ENCODE measurements around the gene PRKD1. TPM values are rescaled to one million over a fixed set of nuclear protein-coding genes. Genes with fewer than 3 reads are reported as not detected.

Gene PRKD1
- total and polyA plus RNA-seq, 10 of the 15 experiments (the other 5 are each of a cell fraction or from before 2014, with no cell fraction given): 0.02 to 0.56 TPM; not detected in 8

DNA sequence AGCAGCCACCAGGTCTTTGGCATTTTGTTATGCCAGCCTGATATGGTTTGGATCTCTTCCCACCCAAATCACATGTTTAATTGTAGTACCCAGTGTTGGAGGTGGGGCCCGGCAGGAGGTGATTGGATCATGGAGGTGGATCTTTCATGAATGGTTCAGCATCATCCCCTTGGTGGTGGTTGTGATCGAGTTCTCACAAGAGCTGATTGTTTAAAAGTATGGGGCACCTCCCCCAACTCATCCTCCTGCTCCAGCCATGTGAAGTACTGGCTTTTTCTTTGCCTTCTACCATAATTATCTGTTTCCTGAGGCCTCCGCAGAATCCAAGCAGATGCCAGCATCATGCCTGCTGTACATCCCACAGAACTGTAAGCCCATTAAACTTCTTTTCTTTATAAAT, 12.8 kb upstream of the PRKD1 start:
- RAD21 ChIA-PET (ENCODE audit: unreplicated experiment): no interaction called here
- in situ Hi-C loops (cut with MboI): no loop called here
- TF ChIP-seq YBX1 (IDR thresholded peaks at IDR 0.05) (no peak), POLR2AphosphoS2 (IDR thresholded peaks at IDR 0.05; ENCODE audit: low read depth, low read length) (no peak), DPF2 (IDR thresholded peaks at IDR 0.05) (no peak), ETV6 (conservative IDR thresholded peaks at IDR 0.05 in 1 of 2, IDR thresholded peaks at IDR 0.05 in 1 of 2; ENCODE audit: borderline replicate concordance in 1 of 2, low read depth in 1 of 2) (no peak), SUPT20H (IDR thresholded peaks at IDR 0.05; ENCODE audit: borderline replicate concordance, control insufficient read depth, low read depth, low read length) (no peak), SRF (IDR thresholded peaks at IDR 0.05; ENCODE audit: low read depth in 2 of 2, low read length in 2 of 2) (no peak), RB1 (IDR thresholded peaks at IDR 0.05; ENCODE audit: borderline replicate concordance) (no peak), YY1 (IDR thresholded peaks at IDR 0.05; ENCODE audit: low read depth, low read length) (no peak), ZNF207 (IDR thresholded peaks at IDR 0.05; ENCODE audit: borderline replicate concordance) (no peak), NRF1 (conservative IDR thresholded peaks at IDR 0.05; ENCODE audit: low read depth, low read length) (no peak), RBBP5 (conservative IDR thresholded peaks at IDR 0.05) (no peak), STAT1 (conservative IDR thresholded peaks at IDR 0.05) (no peak)
- TF ChIP-seq, protein P1, sequence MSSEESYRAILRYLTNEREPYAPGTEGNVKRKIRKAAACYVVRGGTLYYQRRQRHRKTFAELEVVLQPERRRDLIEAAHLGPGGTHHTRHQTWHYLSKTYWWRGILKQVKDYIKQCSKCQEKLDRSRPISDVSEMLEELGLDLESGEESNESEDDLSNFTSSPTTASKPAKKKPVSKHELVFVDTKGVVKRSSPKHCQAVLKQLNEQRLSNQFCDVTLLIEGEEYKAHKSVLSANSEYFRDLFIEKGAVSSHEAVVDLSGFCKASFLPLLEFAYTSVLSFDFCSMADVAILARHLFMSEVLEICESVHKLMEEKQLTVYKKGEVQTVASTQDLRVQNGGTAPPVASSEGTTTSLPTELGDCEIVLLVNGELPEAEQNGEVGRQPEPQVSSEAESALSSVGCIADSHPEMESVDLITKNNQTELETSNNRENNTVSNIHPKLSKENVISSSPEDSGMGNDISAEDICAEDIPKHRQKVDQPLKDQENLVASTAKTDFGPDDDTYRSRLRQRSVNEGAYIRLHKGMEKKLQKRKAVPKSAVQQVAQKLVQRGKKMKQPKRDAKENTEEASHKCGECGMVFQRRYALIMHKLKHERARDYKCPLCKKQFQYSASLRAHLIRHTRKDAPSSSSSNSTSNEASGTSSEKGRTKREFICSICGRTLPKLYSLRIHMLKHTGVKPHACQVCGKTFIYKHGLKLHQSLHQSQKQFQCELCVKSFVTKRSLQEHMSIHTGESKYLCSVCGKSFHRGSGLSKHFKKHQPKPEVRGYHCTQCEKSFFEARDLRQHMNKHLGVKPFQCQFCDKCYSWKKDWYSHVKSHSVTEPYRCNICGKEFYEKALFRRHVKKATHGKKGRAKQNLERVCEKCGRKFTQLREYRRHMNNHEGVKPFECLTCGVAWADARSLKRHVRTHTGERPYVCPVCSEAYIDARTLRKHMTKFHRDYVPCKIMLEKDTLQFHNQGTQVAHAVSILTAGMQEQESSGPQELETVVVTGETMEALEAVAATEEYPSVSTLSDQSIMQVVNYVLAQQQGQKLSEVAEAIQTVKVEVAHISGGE (CRISPR knock-in tag; IDR thresholded peaks at IDR 0.05): no peak
- TF ChIP-seq, protein P2, sequence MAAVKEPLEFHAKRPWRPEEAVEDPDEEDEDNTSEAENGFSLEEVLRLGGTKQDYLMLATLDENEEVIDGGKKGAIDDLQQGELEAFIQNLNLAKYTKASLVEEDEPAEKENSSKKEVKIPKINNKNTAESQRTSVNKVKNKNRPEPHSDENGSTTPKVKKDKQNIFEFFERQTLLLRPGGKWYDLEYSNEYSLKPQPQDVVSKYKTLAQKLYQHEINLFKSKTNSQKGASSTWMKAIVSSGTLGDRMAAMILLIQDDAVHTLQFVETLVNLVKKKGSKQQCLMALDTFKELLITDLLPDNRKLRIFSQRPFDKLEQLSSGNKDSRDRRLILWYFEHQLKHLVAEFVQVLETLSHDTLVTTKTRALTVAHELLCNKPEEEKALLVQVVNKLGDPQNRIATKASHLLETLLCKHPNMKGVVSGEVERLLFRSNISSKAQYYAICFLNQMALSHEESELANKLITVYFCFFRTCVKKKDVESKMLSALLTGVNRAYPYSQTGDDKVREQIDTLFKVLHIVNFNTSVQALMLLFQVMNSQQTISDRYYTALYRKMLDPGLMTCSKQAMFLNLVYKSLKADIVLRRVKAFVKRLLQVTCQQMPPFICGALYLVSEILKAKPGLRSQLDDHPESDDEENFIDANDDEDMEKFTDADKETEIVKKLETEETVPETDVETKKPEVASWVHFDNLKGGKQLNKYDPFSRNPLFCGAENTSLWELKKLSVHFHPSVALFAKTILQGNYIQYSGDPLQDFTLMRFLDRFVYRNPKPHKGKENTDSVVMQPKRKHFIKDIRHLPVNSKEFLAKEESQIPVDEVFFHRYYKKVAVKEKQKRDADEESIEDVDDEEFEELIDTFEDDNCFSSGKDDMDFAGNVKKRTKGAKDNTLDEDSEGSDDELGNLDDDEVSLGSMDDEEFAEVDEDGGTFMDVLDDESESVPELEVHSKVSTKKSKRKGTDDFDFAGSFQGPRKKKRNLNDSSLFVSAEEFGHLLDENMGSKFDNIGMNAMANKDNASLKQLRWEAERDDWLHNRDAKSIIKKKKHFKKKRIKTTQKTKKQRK (IDR thresholded peaks at IDR 0.05; ENCODE audit: low read depth, low read length): no peak
- TF ChIP-seq, protein P3, sequence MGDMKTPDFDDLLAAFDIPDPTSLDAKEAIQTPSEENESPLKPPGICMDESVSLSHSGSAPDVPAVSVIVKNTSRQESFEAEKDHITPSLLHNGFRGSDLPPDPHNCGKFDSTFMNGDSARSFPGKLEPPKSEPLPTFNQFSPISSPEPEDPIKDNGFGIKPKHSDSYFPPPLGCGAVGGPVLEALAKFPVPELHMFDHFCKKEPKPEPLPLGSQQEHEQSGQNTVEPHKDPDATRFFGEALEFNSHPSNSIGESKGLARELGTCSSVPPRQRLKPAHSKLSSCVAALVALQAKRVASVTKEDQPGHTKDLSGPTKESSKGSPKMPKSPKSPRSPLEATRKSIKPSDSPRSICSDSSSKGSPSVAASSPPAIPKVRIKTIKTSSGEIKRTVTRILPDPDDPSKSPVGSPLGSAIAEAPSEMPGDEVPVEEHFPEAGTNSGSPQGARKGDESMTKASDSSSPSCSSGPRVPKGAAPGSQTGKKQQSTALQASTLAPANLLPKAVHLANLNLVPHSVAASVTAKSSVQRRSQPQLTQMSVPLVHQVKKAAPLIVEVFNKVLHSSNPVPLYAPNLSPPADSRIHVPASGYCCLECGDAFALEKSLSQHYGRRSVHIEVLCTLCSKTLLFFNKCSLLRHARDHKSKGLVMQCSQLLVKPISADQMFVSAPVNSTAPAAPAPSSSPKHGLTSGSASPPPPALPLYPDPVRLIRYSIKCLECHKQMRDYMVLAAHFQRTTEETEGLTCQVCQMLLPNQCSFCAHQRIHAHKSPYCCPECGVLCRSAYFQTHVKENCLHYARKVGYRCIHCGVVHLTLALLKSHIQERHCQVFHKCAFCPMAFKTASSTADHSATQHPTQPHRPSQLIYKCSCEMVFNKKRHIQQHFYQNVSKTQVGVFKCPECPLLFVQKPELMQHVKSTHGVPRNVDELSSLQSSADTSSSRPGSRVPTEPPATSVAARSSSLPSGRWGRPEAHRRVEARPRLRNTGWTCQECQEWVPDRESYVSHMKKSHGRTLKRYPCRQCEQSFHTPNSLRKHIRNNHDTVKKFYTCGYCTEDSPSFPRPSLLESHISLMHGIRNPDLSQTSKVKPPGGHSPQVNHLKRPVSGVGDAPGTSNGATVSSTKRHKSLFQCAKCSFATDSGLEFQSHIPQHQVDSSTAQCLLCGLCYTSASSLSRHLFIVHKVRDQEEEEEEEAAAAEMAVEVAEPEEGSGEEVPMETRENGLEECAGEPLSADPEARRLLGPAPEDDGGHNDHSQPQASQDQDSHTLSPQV (IDR thresholded peaks at IDR 0.05): no peak

More for the DNA sequence above, 12.8 kb upstream of the PRKD1 start:
- ChIA-PET SMC1A (ENCODE audit: uncharacterized antibody, unreplicated experiment) (no interaction called here), CTCF (no interaction called here), POLR2A (no interaction called here)
- H3K4me2 ChIP-seq (ENCODE audit: control insufficient read depth, insufficient read depth): no peak overlapping the region
- H3K27ac ChIP-seq (ENCODE audit: control insufficient read depth, insufficient read depth): no peak overlapping the region
- H3K9ac ChIP-seq (ENCODE audit: control insufficient read depth, insufficient read depth, low read length): no peak overlapping the region
- 46% methylated on average over 3 of the region's 3 CpGs for WGBS (ENCODE audit: insufficient coverage, insufficient replicate concordance, low lambda C conversion rate, missing lambda C conversion rate)
- H3K27me3 ChIP-seq (replicated peaks in 1 of 2; ENCODE audit: control insufficient read depth in 2 of 2, insufficient read depth in 2 of 2, low read length in 1 of 2): no peaks in the 10 kb centered on the region
- no peak for FAIRE-seq
- H3K36me3 ChIP-seq (ENCODE audit: control insufficient read depth in 2 of 2, insufficient read depth in 2 of 2, low read length in 1 of 2): no peaks in the 10 kb centered on the region
- H3K4me3 ChIP-seq: no peak overlapping the region
- H4K20me1 ChIP-seq (ENCODE audit: control insufficient read depth, insufficient read depth): no peaks in the 10 kb centered on the region
- no TSS peak for BruUV-seq (replicated peaks)
- no peak for DNase-seq (ENCODE audit: low read depth, low spot score)
- no peak for ATAC-seq
- H2AFZ ChIP-seq (ENCODE audit: control insufficient read depth, low read depth, low read length): no peak overlapping the region
- no peaks in the 10 kb centered on the region for H3K9me3 ChIP-seq (replicated peaks; ENCODE audit: control insufficient read depth, insufficient read depth, low read length)
- H3K4me1 ChIP-seq (ENCODE audit: control insufficient read depth, insufficient read depth, low read length): no peaks in the 10 kb centered on the region
- intact Hi-C loops (cut with micrococcal nuclease; ENCODE audit: unreplicated experiment): no loop called here
- no peaks in the 10 kb centered on the region for H3K79me2 ChIP-seq (ENCODE audit: control insufficient read depth, insufficient read depth, low read length)
